HG02870 (cell line): ENCODE measurements around the gene EME1.
"Not testable (repeated sequence)": the region's sequence is repeated elsewhere in the genome, so short reads cannot be mapped to it uniquely, and the experiment has no call there.

Source experiments
- ATAC-seq: cut with Tn5 transposase; IDR thresholded peaks from one replicate; pipeline ENCODE4 v1.9.1; 2021; ENCODE audit warnings: mild to moderate bottlenecking, moderate library complexity; ENCODE audit not compliant: unreplicated experiment

EME1 gene

DNA sequence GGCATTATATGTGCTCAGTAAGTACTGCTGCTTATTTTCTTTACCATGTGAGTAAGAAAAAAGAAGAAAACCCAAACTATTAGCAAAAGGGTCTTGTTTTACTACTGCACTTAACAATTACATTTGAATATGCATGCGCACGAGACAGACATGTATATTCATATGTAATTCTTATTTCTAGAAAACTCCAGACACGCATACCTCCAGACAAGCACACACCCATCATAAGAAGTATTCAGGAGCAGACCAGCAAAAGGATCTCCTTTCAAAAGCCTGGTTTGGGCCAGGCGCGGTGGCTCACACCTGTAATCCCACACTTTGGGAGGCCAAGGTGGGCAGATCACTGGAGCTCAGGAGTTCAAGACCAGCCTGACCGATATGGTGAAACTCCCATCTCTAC lies 16.5 kb downstream of the EME1 start:
- no peak for ATAC-seq

DNA sequence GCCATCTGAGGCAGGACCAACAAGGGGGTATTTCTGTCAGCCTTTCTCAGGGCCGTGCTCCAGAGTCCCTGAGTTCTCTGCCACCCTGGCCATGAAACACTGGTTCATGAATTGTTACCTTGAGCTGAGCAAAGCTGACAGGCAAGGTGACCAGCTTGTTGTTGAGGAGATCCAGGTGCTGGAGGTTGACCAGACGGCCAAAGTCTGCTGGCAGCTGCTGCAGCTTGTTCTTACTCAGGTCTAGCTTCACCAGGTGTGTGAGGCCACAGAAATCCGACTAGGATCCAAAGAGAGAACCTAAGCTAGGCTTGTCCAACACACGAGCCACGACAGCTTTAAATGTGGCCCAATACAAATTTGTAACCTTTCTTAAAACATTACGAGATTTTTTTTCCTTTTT lies 19.6 kb downstream of the EME1 start:
- ATAC-seq: no peak

DNA sequence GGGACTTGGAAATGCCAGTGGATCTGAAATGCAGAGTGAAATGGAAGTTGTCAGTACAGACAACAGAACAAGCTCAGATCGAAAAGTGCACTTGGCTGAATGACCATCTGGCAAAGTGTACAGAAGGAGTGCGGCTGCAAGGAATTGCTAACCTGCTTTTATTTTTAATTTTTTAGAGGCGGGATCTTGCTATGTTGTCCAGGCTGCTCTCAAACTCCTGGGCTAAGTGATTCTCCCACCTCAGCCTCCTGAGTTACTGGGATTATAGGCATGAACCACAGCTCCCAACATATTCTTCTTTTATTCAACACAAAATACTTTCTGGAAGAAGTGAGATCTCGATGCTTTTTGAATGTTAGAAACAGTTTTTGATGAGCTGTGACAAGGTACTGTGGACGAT lies 20.7 kb downstream of the EME1 start:
- no peak for ATAC-seq

DNA sequence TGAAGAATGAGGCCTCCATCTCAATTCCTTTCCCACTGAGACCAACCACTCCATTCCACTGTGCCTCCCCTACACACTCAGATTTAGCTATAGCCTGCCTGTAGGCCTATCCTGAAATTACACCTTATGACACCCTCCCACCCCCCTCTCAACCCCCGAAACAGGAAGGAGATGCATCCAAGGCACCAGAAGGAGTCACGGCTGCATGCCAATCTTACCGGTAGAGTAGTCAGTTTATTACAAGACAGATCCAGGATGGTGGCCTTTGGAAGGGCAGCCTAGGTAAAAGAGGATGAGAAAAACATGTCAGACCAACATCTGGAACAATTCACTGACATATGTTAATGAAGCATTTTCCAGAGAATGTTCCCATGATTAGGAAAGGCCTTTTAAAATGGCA lies 21.7 kb downstream of the EME1 start:
- no peak for ATAC-seq

DNA sequence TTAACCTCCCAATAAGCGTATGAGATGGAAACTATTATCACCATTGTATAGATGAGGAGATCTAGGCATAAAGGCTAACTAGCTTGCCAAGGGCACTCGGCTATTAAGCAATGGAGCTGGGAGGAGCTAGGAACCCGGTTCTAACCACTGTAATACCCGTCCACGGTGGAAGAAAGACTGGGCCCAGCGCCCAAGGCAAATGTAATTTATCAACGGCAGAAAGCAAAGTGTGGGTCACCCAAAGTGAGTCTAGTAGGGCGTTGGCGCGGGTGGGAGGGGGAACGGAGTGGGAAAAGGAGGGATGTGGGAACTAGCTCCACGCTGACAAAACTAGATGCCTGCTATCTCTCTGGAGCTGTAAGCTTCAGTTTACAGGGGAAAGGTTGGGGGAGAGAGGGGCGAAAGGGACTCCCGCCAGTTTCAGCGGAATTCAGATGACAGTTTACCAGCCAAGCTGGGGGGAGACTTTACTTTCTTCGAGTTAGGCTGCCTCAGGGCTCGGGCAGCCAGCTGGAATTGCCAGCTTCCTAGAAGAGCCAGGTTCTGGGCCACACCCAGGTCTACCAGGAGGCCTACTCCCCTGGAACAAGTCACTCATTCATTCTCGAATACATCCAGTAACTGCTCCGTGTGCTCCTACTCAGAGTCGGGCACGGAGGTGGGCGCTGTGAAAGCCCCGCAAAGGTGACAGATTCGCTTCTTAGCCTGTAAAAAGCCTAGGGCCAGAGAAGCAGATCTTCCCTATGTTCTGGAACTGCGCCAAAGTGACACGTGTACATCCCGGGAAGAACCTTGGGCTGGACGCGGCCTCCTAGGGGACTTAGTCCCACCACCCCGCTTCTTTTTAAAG lies 23.5 kb downstream of the EME1 start:
- no peak for ATAC-seq

DNA sequence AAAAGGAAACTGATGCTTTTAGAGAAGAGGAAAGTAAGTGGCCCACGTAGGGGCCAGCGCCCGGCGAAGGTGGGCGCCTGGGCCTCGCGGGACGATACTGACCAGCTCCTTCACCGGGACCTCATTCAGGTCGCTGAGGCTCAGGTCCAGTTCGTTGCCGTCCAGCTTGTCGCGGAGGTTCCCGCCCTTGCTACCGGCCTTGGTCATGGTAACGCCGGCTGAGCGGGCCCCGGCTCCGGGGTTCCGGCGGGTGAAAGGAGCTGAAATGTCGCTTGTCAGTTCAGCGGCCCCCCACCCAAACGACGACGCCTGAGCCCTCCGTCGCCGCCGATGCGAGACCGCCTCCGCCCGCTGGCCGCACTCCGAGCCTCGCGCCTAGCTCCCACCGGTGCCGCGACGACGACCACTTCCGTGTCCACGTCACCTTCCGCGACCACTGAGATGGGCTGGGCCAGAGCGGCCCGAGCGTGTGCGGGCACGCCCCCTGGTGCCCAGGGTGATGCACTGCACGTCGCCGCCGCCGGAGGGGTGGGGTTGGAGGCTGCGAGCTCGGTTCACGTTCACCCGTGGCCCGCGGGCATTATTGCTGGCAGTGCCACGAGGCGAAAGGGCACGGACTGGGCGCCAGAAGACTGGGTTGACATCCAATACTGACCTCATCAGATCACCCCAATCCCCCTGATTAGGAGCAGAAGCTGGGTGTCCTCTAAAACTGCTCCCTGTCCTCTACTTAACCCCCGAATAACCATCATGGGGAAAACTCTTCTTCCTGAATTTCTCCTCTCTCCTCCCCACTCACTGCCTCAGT lies 24.3 kb downstream of the EME1 start, which contains the start of gene LRRC59:
TSS of gene LRRC59 (minus strand) at position 413 of the 808 bp plus-strand sequence. CDS start at position 207, 206 bp downstream.
- ATAC-seq: peak; percentile 88

DNA sequence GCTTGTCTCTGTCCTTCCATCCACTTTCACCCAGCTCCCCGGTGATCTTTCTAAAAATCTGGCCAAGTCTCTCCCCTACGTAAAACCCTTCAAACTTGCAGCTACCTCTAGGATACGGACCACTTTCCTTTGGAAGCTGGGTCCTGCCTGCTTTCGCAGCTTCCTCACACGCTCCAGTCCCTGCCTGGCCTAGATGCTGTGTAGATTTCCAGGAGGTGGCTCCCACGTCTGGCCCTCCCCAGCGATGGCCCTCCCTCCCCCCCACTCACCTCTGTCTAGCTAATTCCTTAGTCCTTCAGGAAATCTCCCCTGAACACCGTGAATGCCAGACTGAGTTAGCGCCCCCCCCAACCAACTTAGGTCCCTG lies 24.9 kb downstream of the EME1 start:
- no peak for ATAC-seq

DNA sequence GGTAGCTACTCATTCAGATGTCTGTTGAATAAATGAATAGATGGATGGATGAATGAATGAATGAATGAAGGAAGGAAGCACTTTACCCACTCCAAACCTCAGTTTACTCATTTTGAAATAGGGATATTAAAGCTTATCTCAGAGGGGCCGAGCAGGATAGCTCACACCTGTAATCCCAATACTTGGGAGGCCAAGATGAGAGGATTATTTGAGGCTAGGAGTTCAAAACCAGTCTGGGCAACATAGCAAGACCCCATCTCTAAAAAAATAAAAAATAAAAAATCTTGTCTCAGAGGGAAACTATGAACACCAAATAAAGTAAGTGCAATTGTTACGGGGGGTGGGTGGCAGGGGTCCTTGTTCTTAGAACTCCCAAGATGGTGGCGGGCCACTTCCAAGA lies 25.6 kb downstream of the EME1 start:
- not testable (repeated sequence) for ATAC-seq

DNA sequence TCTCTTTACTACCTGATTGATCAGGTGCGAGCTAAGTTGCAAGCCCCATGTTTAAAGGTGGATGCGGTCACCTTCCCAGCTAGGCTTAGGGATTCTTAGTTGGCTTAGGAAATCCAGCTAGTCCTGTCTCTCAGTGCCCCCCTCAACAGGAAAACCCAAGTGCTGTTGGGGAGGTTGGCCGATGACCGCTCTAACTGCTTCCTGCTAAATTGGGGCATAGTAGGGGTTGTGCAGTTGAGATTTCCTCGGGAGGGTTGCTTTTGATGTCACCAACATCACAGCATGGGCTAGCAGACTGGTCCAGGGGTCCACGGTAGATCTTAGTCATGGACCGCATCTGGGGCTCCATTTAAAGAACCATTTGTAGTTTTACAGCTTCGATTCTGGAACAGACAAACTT lies 26.6 kb downstream of the EME1 start:
- not testable (repeated sequence) for ATAC-seq

DNA sequence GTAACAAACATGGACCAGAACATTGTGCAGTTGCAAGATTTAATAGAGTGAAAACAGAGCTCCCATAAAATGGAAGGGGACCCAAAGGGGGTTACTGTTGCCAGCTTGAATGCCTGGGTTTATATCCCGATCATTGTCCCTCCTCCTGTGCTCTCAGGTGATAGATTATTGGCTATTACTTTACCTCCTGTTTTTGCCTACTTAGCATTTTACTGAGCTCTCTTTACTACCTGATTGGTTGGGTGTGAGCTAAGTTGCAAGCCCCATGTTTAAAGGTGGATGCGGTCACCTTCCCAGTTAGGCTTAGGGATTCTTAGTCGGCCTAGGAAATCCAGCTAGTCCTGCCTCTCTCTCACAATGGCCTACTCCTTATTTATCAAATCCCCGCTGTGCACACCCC lies 32.3 kb downstream of the EME1 start:
- ATAC-seq: not testable (repeated sequence)

DNA sequence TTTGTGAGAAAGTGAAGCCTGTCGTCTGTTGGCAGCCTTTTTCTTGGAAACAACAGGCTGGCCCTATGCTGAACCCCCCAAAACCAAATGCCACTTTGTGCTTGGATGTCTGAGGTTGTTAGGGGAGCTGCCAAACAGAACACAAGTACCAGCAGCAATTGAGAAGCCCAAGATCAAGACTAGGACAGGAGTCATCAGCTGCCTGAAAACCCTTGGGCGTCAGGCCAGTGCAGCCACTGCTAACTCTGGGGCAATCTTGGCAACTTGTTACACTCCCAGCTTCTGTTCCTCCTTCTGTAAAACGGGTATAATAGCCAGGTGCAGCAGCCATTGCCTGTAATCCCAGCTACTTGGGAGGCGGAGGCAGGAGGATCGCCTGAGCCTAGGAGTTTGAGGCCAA lies 33.5 kb downstream of the EME1 start:
- ATAC-seq: no peak

DNA sequence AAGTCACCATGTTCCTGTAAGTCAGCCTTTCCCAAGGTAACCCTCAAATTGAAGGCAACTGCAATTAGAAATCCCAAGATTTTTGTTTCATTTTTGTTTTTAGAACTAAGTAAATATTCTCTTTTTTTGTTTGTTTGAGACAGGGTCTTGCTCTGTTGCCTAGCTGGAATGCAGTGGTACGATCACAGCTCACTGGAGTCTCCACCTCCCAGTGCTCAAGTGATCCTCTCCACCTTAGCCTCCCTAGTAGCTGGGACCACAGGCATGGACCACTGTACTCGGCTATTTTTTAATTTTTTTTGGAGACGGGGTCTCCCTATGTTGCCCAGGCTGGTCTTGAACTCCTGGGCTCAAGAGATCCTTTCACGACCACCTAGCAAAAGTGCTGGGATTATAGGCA lies 34.9 kb downstream of the EME1 start:
- ATAC-seq: no peak

DNA sequence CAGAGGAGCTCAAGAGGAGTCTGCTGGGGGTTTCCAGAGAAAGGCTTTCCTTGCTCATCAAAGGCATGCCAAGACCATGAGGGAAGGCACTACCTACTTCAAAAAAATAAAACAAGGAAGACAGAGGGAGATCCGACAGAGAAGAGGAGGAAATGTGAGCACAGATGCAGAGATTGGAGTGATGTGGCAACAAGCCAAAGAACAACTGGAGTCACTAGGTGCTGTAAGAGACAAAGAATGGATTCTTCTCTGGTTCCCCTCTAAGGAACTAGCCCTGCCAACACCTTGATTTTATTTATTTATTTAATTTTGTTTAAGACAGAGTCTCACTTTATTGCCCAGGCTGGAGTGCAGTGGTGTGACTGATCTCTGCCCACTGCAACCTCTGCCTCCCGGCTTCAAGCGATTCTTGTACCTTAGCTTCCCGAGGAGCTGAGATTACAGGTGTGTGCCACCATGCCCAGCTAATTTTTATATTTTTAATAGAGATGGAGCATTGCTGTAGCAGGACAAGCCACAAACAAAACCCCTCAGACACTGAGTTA lies 39.2 kb downstream of the EME1 start:
- ATAC-seq: no peak

DNA sequence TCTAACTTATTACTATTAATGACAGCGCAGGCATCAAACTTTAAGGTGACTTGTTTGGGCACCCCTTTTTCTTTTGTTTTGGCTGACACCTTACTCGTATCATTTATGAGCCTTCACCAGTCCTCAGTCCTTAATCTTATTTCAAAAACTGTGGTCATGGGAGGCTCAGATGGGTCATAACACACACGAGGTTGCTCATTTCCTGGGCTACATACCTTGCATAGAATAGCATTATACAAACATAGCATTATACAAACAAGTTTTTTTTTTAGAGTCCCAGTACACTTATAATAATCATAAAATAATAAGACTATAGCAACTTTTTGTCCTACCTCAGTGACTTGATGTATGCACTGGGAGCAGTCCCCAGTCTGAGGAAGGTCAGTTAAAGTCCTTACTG lies 41.8 kb downstream of the EME1 start:
- ATAC-seq: no peak

DNA sequence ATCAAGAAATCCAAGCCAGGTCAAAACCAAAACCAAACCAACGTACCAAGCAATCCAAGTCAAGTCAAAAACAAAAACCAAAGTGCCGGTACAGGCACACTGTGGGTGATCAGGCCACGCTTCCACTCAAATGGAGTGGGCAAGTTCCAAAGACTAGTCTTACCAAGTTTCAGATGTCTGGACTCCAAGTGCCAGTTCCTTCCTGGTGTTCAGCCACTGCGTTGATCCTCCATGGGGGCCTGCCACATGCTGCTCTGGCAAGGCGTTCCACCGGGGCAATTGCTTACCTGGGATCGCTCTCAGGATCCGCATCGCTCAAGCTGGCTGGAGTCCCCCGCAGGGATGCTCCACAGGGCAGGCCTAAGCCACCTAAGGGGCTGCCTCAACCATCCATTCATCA lies 46.5 kb downstream of the EME1 start:
- ATAC-seq: not testable (repeated sequence)

DNA sequence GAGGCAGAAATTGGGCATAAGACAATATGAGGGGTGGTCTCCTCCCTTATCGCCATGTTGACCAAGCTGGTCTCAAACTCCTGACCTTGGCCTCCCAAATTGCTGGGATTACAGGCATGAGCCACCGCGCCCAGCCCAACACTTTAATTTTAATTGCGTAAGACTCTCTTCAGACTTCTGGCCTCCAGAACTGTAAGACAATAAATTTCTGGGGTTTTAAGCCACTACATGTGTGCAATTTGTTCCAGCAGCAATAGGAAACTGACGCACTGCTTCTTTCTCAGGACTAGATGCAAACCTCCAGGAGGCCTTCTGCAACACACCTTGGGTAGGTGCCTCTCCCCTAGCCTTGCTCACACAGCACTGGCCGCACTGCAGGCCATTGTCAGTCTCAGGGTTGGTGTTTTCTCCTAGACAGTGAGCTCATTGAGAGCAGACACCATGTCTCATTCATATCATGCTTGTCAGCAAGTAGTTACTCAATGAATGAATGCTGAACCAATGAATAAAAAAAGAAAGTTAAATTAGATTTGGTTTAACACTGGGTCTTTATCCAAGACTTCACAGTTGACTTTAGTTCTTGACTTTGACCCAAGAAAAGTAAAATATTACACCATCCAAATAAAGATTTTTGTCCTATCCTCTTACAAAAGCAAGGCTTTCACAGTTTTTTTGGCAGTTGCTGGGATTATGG lies 47.5 kb downstream of the EME1 start:
- ATAC-seq: no peak

DNA sequence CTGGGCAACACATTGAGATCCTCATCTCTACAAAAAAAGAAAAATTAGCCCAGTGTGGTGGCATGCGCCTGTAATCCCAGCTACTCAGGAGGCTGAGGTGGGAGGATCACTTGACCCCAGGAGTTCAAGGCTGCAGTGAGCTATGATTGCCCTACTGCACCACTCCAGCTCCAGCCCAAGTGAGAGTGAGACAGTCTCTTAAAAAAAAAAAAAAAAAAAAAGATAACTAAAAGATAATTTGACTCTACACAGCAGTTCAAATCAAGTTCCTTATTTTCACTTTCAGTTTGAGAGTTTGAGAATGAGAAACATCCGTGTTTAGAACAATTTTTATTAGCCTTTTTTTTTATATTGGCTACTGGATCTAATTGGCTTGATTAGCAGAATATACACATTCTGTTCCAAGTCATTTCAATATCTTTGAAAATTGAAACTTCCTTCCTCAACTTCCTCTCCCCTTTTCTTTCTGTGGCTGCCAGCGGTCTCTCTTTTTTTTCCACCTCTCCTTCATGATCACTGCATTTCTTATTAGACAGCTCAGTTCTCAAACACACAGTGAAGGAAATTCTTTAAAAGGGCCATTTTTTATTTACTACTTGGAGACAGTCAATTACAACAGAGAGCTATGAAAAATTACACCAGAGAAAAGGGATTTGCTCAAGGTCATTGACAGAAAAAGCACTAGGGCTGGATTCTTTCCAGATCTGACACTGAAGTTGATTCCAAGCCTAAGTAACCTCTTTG lies 48.5 kb downstream of the EME1 start:
- ATAC-seq: no peak

DNA sequence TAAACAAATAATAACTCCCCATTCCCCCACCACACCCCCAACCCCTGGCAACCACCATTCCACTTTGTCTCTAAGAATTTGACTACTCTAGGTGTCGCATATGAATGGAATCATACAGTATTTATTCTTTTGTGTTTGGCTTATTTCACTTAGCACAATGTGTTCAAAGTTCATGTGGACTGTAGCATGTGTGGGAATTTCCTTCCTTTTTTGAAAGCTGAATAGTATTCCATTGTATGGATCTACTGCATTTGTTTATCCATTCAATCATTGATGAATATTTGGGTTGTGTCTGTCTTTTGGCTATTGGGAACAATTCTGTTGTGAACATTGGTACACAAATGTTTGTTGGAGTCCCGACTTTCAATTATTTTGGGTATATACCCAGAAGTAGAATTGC lies 49.7 kb downstream of the EME1 start:
- no peak for ATAC-seq

DNA sequence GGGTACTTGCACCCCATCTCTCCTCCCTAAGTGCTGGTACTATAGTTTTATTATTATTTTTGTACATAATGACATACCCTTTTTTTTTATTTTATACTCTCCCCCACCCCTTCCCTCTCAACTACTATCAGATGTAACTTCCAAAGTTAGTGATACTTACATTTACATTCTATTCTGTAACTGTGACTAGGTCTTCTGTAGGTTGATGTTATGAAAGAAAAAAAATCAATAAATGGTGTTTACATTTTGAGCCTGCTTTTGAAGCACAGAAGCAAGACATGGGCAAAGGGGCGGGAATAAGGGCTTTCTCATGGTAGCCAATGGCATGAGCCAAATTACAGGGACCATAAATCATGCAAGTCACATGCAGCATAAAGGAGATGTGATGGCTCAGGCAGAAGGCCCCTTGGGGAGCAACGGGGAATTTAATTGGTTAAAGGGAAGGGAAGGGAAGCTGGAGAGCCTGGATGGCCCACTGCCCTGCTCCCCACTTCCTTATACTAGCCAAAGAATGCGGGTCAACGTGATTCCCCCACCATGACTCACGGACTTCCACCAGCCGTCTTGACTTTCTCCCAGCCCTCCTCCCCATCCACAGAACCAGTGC lies 50.6 kb downstream of the EME1 start:
- no peak for ATAC-seq
